GM12872 (cell line): ENCODE measurements around the gene PRPH2.

ENCODE experiments used
- CTCF ChIP-seq: IDR thresholded peaks from 3 replicates; pipeline ENCODE4 v1.5.1; 2011; ENCODE audit warnings: low read depth, mild to moderate bottlenecking, low read length, moderate library complexity; ENCODE audit not compliant: insufficient read depth

PRPH2 gene

DNA sequence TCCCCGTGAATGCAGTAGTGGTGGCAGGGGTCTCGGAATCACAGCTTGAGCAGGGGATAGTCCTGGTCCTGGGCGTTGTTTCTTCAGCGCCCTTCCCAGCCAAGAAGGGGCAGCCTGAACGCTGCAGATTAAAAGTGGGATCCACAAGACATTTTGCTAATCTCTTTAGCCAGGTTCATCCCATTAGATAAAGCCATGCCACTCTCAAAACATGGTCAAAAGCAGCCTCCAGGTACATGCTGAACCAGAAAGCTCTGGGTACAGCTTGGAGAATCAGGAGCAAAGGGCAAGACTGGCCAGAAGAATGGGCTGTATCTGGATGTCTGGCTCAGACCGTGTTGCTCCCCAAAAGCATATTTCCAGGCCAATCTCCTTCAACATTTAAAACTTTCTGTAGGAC lies at the start of gene PRPH2:
Gene PRPH2, minus strand, starts transcription at position 101 of the 400 bp plus-strand sequence. CDS start 263 bp downstream, outside the sequence.
- no peak for TF ChIP-seq CTCF

DNA sequence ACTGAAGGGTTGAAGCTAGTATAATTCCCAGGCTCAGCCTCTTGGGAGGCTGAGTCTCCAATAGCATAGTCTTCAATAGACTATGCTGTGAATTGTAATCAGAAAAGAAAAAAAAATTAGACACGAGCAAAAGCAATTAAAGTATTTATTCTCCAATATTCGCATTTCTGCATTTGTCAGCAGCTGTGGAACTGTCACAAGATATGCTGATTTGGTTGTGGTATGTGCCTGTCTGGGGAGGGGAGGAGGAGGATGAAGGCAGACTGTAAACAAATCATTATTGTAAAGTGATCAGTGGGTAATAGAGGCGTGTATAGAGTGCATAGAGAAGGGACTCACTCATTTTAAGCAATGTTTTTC lies 49.3 kb upstream of the PRPH2 start:
- TF ChIP-seq CTCF, result no peak

DNA sequence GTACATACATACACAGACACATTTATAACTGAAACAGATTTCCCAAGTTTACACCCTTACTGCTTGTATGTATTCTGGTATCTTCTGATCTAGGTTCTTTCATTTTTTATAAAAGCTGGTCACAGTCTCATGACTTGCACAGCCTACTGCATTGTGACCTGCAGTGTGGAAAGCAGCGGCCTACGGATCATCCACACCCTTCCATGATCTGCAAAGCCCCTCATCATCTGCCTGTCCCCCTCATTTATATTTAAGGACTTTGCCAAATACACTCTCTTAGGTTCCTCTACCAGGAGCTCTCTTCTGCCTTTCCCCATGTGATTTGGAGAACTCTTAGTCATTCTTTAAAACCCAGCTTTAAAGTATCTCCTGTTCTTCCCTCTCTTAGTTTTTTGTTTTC lies 47.4 kb upstream of the PRPH2 start:
- no peak for TF ChIP-seq CTCF

GRCh38 chr6:42769051-42769450 lies 46.7 kb upstream of the PRPH2 start:
- no peak for TF ChIP-seq CTCF

DNA sequence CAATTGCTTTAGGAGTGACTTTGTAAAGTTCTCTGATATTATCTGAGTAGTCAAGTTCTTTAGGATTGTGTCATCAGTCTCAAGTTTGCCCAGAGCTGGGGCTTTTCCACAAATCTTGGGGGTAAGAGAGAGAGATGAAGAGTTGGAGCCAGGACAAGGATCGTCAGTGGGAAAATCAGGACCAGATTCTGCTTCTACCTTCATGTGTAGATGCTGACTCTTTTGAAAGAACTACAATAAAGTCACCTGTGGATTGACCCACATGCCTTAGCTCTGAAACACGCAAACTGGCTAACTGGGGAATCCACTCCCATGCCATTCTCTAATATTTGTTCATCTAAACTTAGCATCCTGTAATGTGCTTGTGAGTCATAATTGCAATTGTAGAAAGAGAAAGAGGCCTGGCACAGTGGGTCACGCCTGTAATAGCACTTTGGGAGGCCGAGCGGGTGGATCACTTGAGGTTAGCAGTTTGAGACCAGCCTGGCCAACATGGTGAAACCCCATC lies 43.8 kb upstream of the PRPH2 start:
- no peak for TF ChIP-seq CTCF

DNA sequence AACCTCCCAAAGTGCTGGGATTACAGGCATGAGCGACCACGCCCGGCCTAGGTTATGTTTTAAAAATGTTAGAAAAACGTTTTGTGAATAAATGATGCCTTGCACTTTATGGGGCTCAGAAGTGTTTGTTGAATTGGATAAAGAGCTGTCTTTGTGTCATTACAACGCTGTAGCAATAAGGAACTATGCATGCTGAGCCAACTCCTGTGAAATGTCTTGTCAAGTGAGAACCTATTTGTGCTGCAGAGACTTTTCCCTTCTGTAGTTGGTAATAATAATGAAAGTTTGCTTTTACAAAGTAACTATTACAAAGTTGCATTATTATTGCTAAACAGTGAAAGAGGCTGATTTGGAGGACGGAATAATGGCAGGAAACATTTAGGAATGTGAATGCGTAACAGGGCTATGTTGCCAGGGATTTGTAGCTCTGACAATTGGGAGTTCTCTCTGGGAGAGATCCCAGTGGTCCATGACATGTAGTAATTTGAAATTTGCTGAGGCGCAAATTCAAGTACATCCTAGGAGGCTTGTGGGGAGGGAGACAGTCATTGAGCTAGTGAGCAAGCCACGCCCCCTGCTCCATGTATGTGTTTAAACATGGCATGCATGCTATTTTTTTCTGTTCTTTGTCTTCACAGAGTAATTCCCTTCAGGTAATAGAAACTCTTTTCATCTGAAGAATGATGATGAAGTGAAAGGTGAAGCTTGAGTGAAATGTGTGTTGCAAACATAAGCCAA lies 42.7 kb upstream of the PRPH2 start:
- no peak for TF ChIP-seq CTCF

- TF ChIP-seq CTCF, result no peak
These were observed 40.6 kb upstream of the PRPH2 start for GRCh38 chr6:42762950-42763349.
